HEK293T (cell line): ENCODE measurements around the gene USPL1.

Experiments used
- ARNT ChIP-seq: fragments of 450-650 bp; IDR thresholded peaks from 2 replicates; pipeline ENCODE4 v1.6.1; 2017; ENCODE audit warnings: mild to moderate bottlenecking
- FOXK2 ChIP-seq: fragments of 450-650 bp; IDR thresholded peaks from 2 replicates; pipeline ENCODE4 v1.6.1; 2016; ENCODE audit warnings: mild to moderate bottlenecking
- NFRKB ChIP-seq: fragments of 450-650 bp; IDR thresholded peaks from 2 replicates; pipeline ENCODE4 v1.6.1; 2016; ENCODE audit warnings: mild to moderate bottlenecking, moderate library complexity
- SP1 ChIP-seq: fragments of 450-650 bp; IDR thresholded peaks from 2 replicates; pipeline ENCODE4 v1.6.1; 2017

DNA sequence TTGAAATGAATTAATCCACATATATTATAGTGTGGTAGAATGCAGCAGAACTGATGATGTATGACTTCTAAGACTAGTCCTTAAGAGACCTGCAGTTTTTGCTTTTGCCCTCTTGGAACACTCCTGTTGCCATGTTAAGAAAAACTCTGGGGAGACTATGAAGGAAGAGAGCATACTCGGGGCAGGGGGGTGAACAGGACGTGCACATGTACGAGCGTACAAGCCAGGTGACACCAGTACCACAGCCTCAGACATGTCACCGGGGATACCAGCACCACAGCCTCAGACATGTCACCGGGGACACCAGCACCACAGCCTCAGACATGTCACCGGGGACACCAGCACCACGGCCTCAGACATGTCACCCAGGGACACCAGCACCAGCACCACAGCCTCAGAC is 15.9 kb upstream of the USPL1 start:
- TF ChIP-seq SP1 (no peak), ARNT (no peak), FOXK2 (no peak), NFRKB (no peak)
